Measurements from ENCODE around the gene GLT1D1. TPM values are rescaled to one million over a fixed set of nuclear protein-coding genes. Genes with fewer than 3 reads are reported as not detected.

Gene GLT1D1
- total and polyA plus RNA-seq, 2 of the 8 experiments (the other 6 are each of a cell fraction or from before 2014, with no cell fraction given) = 1.5 to 3.6 TPM

DNA sequence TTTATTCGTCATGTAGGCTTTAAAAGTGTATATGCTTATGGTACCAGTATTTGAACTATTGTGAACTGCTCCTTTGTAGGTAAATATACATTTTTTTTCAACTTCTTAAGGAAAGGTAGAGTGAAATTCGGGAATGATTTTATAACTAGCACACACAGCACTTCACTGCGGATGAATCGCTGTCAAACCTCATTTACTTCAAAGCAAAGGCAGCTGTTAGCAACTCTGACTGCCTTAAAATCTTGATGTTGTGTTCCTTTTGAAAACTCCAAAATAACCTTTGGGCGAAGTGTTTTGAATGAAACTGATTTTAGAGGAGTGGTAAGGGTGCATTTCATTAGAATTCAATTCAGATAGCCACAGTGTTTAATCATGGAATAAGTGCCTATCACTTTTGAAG lies 95.8 kb downstream of the GLT1D1 start:
- CTCF ChIA-PET (ENCODE audit: partially characterized antibody) = no interaction called here
- Histone ChIP-seq H2BK12ac (ENCODE audit: low read depth, low read length) (no peak overlapping the region), H4K91ac (replicated peaks; ENCODE audit: insufficient read length, low read length) (no peak overlapping the region), H2BK5ac (ENCODE audit: low read depth, low read length) (no peak overlapping the region), H2BK15ac (ENCODE audit: low read length) (no peak overlapping the region), H3K9ac (replicated peaks in 1 of 4; ENCODE audit: extremely low read depth in 1 of 4, low read depth in 3 of 4, low read length in 3 of 4) (no peak overlapping the region), H3K18ac (ENCODE audit: extremely low read depth, low read length) (no peak overlapping the region), H2AFZ (ENCODE audit: low read length) (no peak overlapping the region), H3K9me3 (ENCODE audit: insufficient read depth in 2 of 2, low read depth in 1 of 2, low read length in 1 of 2) (no peaks in the 10 kb centered on the region), H2BK120ac (replicated peaks; ENCODE audit: low read depth, low read length) (no peak overlapping the region), H3K23ac (ENCODE audit: insufficient read length) (no peak overlapping the region), H2BK20ac (ENCODE audit: low read length) (no peak overlapping the region), H3K4me3 (ENCODE audit: extremely low read depth in 1 of 4, insufficient read depth in 2 of 4, low read depth in 3 of 4, low read length in 4 of 4) (no peak overlapping the region), H4K5ac (ENCODE audit: insufficient read length, low read depth, low read length) (no peak overlapping the region), H3K23me2 (ENCODE audit: low read depth, low read length) (no peaks in the 10 kb centered on the region), H4K20me1 (replicated peaks in 1 of 2; ENCODE audit: control insufficient read depth in 1 of 2, insufficient read depth in 2 of 2, low read length in 2 of 2) (peaks cover 0 to 1% of the 10 kb centered on the region in 2 experiments), H3K4me1 (replicated peaks in 1 of 4; ENCODE audit: control insufficient read depth in 3 of 4, insufficient read depth in 4 of 4, low read length in 3 of 4) (no peaks in the 10 kb centered on the region; a peak in 1 of 7 replicates), H3K4ac (replicated peaks; ENCODE audit: insufficient read length, low read depth, low read length) (no peak overlapping the region), H3K27ac (ENCODE audit: low read depth, low read length) (no peak overlapping the region), H3K27me3 (replicated peaks in 1 of 4; ENCODE audit: control insufficient read depth in 3 of 4, extremely low read depth in 1 of 4, insufficient read depth in 3 of 4, low read length in 3 of 4) (no peaks in the 10 kb centered on the region), H2AK5ac (ENCODE audit: low read depth, low read length) (no peak overlapping the region), H3K79me2 (ENCODE audit: control insufficient read depth in 1 of 2, insufficient read depth in 2 of 2, low read length in 2 of 2) (no peaks in the 10 kb centered on the region), H3K36me3 (ENCODE audit: control insufficient read depth in 2 of 4, insufficient read depth in 4 of 4, low read length in 3 of 4) (no peaks in the 10 kb centered on the region), H3K56ac (replicated peaks; ENCODE audit: insufficient read length, low read depth, low read length) (no peak overlapping the region), H3K79me1 (ENCODE audit: low read depth, low read length) (no peaks in the 10 kb centered on the region), H3K14ac (ENCODE audit: insufficient read length) (no peak overlapping the region), H4K8ac (ENCODE audit: extremely low read depth, insufficient read depth, low read length) (no peak overlapping the region), H3K4me2 (ENCODE audit: insufficient read depth in 1 of 2, low read depth in 2 of 2, low read length in 2 of 2) (no peak overlapping the region)
- WGBS, 2 experiments (ENCODE audit: extremely low coverage in 1 of 2, insufficient coverage in 1 of 2, insufficient read length in 1 of 2, insufficient replicate concordance in 2 of 2, low coverage in 1 of 2, low lambda C conversion rate in 2 of 2, missing lambda C conversion rate in 1 of 2) = 88% methylated on average over 5 of the region's 5 CpGs; no CpG with 5 or more reads in 1 of the 2 experiments
- FAIRE-seq = no peak
- POLR2A ChIA-PET (ENCODE audit: partially characterized antibody) = no interaction called here
- no peak for DNase-seq (ENCODE audit: low read depth in 1 of 2, low spot score in 2 of 2)
- TF ChIP-seq TAF7 (optimal IDR thresholded peaks at IDR 0.05; ENCODE audit: borderline replicate concordance, low read depth, low read length) (no peak), KDM4A (IDR thresholded peaks at IDR 0.05; ENCODE audit: low read depth, low read length, severe bottlenecking) (no peak), POLR2AphosphoS5 (IDR thresholded peaks at IDR 0.05; ENCODE audit: low read depth, low read length) (no peak), BACH1 (IDR thresholded peaks at IDR 0.05; ENCODE audit: low read length) (no peak), JUND (IDR thresholded peaks at IDR 0.05; ENCODE audit: low read length) (no peak), CTBP2 (IDR thresholded peaks at IDR 0.05; ENCODE audit: borderline replicate concordance, insufficient read depth, insufficient read length, low read length) (no peak), RBBP5 (IDR thresholded peaks at IDR 0.05; ENCODE audit: borderline replicate concordance, low read depth, low read length) (no peak), EZH2 (IDR thresholded peaks at IDR 0.05; ENCODE audit: low read depth, low read length, severe bottlenecking) (no peak), POLR2A (IDR thresholded peaks at IDR 0.05; ENCODE audit: control extremely low read depth in 1 of 2, low read depth in 2 of 2, low read length in 2 of 2) (no peak), SUZ12 (IDR thresholded peaks at IDR 0.05; ENCODE audit: low read length) (no peak), RAD21 (IDR thresholded peaks at IDR 0.05 in 1 of 2, conservative IDR thresholded peaks at IDR 0.05 in 1 of 2; ENCODE audit: low read depth in 2 of 2, low read length in 2 of 2) (no peak), GTF2F1 (IDR thresholded peaks at IDR 0.05; ENCODE audit: borderline replicate concordance, low read depth, low read length) (no peak), RFX5 (IDR thresholded peaks at IDR 0.05; ENCODE audit: borderline replicate concordance, low read depth, low read length) (no peak)
- TF ChIP-seq, protein P1, sequence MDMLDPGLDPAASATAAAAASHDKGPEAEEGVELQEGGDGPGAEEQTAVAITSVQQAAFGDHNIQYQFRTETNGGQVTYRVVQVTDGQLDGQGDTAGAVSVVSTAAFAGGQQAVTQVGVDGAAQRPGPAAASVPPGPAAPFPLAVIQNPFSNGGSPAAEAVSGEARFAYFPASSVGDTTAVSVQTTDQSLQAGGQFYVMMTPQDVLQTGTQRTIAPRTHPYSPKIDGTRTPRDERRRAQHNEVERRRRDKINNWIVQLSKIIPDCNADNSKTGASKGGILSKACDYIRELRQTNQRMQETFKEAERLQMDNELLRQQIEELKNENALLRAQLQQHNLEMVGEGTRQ (IDR thresholded peaks at IDR 0.05; ENCODE audit: low read length) = no peak

Measured in H1 (cell line).